ENCODE data around the gene PLA1A. TPM values are rescaled to one million over a fixed set of nuclear protein-coding genes. Genes with fewer than 3 reads are reported as not detected.

PLA1A gene
- total RNA-seq, 1 donor: not detected

- no peak for DNase-seq (ENCODE audit: low read depth)
- no peak for TF ChIP-seq CTCF (IDR thresholded peaks at IDR 0.05; ENCODE audit: insufficient read depth, low read depth, low read length)
- H3K4me3 ChIP-seq (ENCODE audit: low read depth, low read length): no peak overlapping the region
These were observed 21.4 kb downstream of the PLA1A start for GRCh38 chr3:119619094-119619493.

- no peak for DNase-seq (ENCODE audit: low read depth)
- no peak for TF ChIP-seq CTCF (IDR thresholded peaks at IDR 0.05; ENCODE audit: insufficient read depth, low read depth, low read length)
- H3K4me3 ChIP-seq (ENCODE audit: low read depth, low read length): no peak overlapping the region
These were observed 23.2 kb downstream of the PLA1A start for GRCh38 chr3:119620899-119621298.

GRCh38 chr3:119624002-119624720 lies 26.5 kb downstream of the PLA1A start:
- no peak for DNase-seq (ENCODE audit: low read depth)

GRCh38 chr3:119625451-119626153 lies 27.9 kb downstream of the PLA1A start:
- no peak overlapping the region for H3K4me3 ChIP-seq (ENCODE audit: low read depth, low read length)
- no peak for TF ChIP-seq CTCF (IDR thresholded peaks at IDR 0.05; ENCODE audit: insufficient read depth, low read depth, low read length)
- no peak for DNase-seq (ENCODE audit: low read depth)

More at GRCh38 chr3:119624002-119624720, 26.5 kb downstream of the PLA1A start:
- no peak for TF ChIP-seq CTCF (IDR thresholded peaks at IDR 0.05; ENCODE audit: insufficient read depth, low read depth, low read length)
- no peak overlapping the region for H3K4me3 ChIP-seq (ENCODE audit: low read depth, low read length)

DNA sequence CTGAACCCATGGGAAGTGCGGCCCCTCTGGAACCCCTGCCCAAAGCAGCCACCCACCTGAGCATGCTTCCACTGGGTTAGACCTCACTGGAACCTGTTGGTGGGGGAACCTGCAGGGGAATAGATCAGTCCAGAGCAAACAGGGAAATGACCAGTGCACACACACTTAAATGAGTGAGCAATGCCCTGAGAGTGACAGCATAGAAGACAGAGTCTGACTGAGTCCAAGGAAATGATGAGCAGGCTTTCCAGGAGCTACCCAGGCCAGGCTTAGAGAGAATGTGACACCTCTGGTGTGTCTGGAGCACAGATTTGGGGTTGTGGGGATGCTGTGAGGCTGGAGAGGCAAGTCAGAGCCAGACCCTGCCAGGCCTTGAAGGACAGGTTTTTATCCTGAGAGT lies 28.5 kb downstream of the PLA1A start:
- no peak for TF ChIP-seq CTCF (IDR thresholded peaks at IDR 0.05; ENCODE audit: insufficient read depth, low read depth, low read length)
- no peak for DNase-seq (ENCODE audit: low read depth)
- H3K4me3 ChIP-seq (ENCODE audit: low read depth, low read length): no peak overlapping the region

DNA sequence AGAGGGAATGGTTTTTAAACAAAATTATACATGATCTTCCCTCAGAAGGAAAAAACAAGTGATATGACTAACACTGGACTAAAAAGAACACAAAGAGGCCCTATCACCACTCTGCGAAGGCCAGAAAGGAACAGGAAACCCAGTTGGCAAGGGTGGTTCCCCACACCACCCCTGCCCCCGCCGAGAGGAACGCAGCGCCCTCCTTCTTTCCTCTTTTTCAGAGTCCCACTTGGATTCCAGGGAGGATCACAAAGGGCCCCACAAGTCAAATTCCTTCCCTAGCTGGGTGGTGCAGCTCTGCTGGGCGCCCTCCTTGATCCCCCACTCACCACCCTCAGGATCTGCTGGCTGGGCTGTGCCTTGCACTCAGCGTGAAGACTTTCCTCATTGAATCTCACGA lies 29.8 kb downstream of the PLA1A start:
- DNase-seq (ENCODE audit: low read depth): no peak
- no peak for TF ChIP-seq CTCF (IDR thresholded peaks at IDR 0.05; ENCODE audit: insufficient read depth, low read depth, low read length)
- H3K4me3 ChIP-seq (ENCODE audit: low read depth, low read length): no peak overlapping the region

Measured in fibroblast of villous mesenchyme (primary cell).